Endothelial cell of umbilical vein (primary cell): ENCODE measurements around the gene FHIT. TPM values are rescaled to one million over a fixed set of nuclear protein-coding genes. Genes with fewer than 3 reads are reported as not detected.

Experiments
- BruUV-seq: library from RNA; stranded (reverse); fragments of 400-500 nt; replicated peaks from 2 replicates; lab custom pipeline; 2021; lab: Mats Ljungman, UMichigan
- CTCF ChIA-PET: fragments of 300-600, 350-600 bp; sonication (Branson Sonifier 250); formaldehyde crosslinking; loops from one replicate; lab custom pipeline; 2021; ENCODE audit warnings: antibody characterized with exemption, inconsistent platforms; lab: Charles Lee
- POLR2A ChIA-PET: fragments of 300-600, 350-600 bp; sonication (Branson Sonifier 250); formaldehyde crosslinking; loops from one replicate; lab custom pipeline; 2021; ENCODE audit warnings: antibody characterized with exemption, inconsistent platforms; lab: Charles Lee
- DNase-seq: peaks from one replicate; pipeline ENCODE4 v3.0.0-alpha.2; 2011; ENCODE audit warnings: low read depth, low spot score
- FAIRE-seq: peaks from 2 replicates; lab custom pipeline; 2011; peaks lifted over from hg19 to GRCh38; lab: Jason Lieb, UNC
- H2AFZ ChIP-seq: 2 replicates; pipeline ENCODE4 v1.6.0; 2012; ENCODE audit warnings: low read depth, low read length, control low read depth, inconsistent platforms
- H3K27ac ChIP-seq: 2 replicates; pipeline ENCODE4 v1.5.1; 2011; ENCODE audit warnings: low read depth, mild to moderate bottlenecking, control low read depth, low read length, moderate library complexity; ENCODE audit not compliant: insufficient read depth
- H3K27me3 ChIP-seq, 2 experiments: 2 replicates each; pipeline versions ENCODE4 v1.6.0 to v1.6.1; 2011; ENCODE audit warnings: low read length in 2 of 2, mixed read lengths in 1 of 2; ENCODE audit not compliant: control insufficient read depth in 2 of 2, insufficient read depth in 2 of 2
- H3K36me3 ChIP-seq, 2 experiments: 2 replicates in 1 of 2; 3 replicates in 1 of 2; pipeline ENCODE4 v1.5.1; 2011; ENCODE audit warnings: low read length in 2 of 2, mild to moderate bottlenecking in 1 of 2, moderate library complexity in 1 of 2; ENCODE audit not compliant: control insufficient read depth in 2 of 2, insufficient read depth in 2 of 2; ENCODE audit errors: extremely low read depth in 1 of 2
- H3K4me1 ChIP-seq: 3 replicates; pipeline ENCODE4 v1.5.1; 2011; ENCODE audit warnings: mild to moderate bottlenecking, low read length; ENCODE audit not compliant: control insufficient read depth, insufficient read depth; ENCODE audit errors: extremely low read depth
- H3K4me2 ChIP-seq: 2 replicates; pipeline ENCODE4 v1.6.1; 2011; ENCODE audit warnings: low read length, control low read depth, mixed read lengths; ENCODE audit not compliant: insufficient read depth
- H3K4me3 ChIP-seq, 3 experiments: fragments of 200-600 bp in 1 of 3; sonication (generic), shearing (Covaris generic) in 1 of 3; replicated peaks in 1 of 3; 2 replicates each; pipeline ENCODE4 v1.5.1; 2011 to 2016; ENCODE audit warnings: control low read depth in 3 of 3, low read length in 3 of 3, mild to moderate bottlenecking in 2 of 3, inconsistent platforms in 1 of 3, low read depth in 1 of 3, moderate library complexity in 1 of 3; ENCODE audit not compliant: insufficient read depth in 1 of 3
- H3K79me2 ChIP-seq: 2 replicates; pipeline ENCODE4 v1.6.0; 2012; ENCODE audit warnings: low read length, inconsistent platforms; ENCODE audit not compliant: control insufficient read depth, insufficient read depth
- H3K9ac ChIP-seq: replicated peaks from 2 replicates; pipeline ENCODE3; 2011; ENCODE audit warnings: low read length, control low read depth; ENCODE audit not compliant: insufficient read depth; ENCODE audit errors: extremely low read depth
- H3K9me1 ChIP-seq: replicated peaks from 3 replicates; pipeline ENCODE4 v1.6.0; 2011; ENCODE audit warnings: mild to moderate bottlenecking, low read length; ENCODE audit not compliant: control insufficient read depth, insufficient read depth; ENCODE audit errors: extremely low read depth
- H3K9me3 ChIP-seq: replicated peaks from 2 replicates; pipeline ENCODE4 v1.5.1; 2012; ENCODE audit warnings: low read length, inconsistent platforms; ENCODE audit not compliant: control insufficient read depth, insufficient read depth
- H4K20me1 ChIP-seq: replicated peaks from 2 replicates; pipeline ENCODE3; 2011; ENCODE audit warnings: mild to moderate bottlenecking, low read length; ENCODE audit not compliant: control insufficient read depth, insufficient read depth; ENCODE audit errors: extremely low read depth
- EZH2 ChIP-seq: IDR thresholded peaks from 2 replicates; pipeline ENCODE4 v1.6.1; 2012; ENCODE audit warnings: borderline replicate concordance, low read depth, mild to moderate bottlenecking, moderate library complexity, low read length, inconsistent platforms; ENCODE audit not compliant: severe bottlenecking
- FOS ChIP-seq: IDR thresholded peaks from 2 replicates; pipeline ENCODE4 v1.6.1; 2011; ENCODE audit warnings: mild to moderate bottlenecking, low read length, moderate library complexity, borderline replicate concordance; ENCODE audit not compliant: insufficient read depth
- GATA2 ChIP-seq: IDR thresholded peaks from 2 replicates; pipeline ENCODE4 v1.7.0; 2011; ENCODE audit warnings: low read depth, mild to moderate bottlenecking, moderate library complexity, mixed read lengths, low read length; ENCODE audit not compliant: insufficient read length, insufficient read depth
- JUN ChIP-seq: IDR thresholded peaks from 2 replicates; pipeline ENCODE4 v1.6.1; 2011; ENCODE audit warnings: borderline replicate concordance, low read depth; ENCODE audit not compliant: insufficient read length, insufficient read depth
- MYC ChIP-seq: IDR thresholded peaks from one replicate; pipeline ENCODE4 v1.6.1; 2011; ENCODE audit warnings: mild to moderate bottlenecking, low read depth, low read length
- POLR2A ChIP-seq: IDR thresholded peaks from 2 replicates; pipeline ENCODE4 v1.6.1; 2012; ENCODE audit warnings: low read depth, mild to moderate bottlenecking, control low read depth, low read length
- POLR2AphosphoS5 ChIP-seq: IDR thresholded peaks from 2 replicates; pipeline ENCODE4 v1.6.1; 2012; ENCODE audit warnings: low read depth, mild to moderate bottlenecking, control low read depth, low read length, moderate library complexity; ENCODE audit not compliant: insufficient read depth
- dilution Hi-C: fragments of 300-500 bp; cut with MboI; formaldehyde crosslinking; loops from one replicate; pipeline ENCODE4 v1.15.0; 2019; ENCODE audit warnings: low sequenced_read_pairs; ENCODE audit not compliant: extremely low pct_ligation_motif_present
- intact Hi-C: fragments of 100-400 bp; cut with micrococcal nuclease; formaldehyde crosslinking; loops from one replicate; pipeline ENCODE4 v1.10.0; 2022
- polyA plus RNA-seq, 4 experiments: library from polyadenylated mRNA; depleted of rRNA in 3 of 4; stranded (reverse) in 3 of 4; unstranded in 1 of 4; fragments of >200 nt; gene quantifications; 2 replicates each; pipeline versions ENCODE4 v1.2.1 to v1.2.3, GENCODE V29; 2011 to 2012; ENCODE audit warnings: missing spikeins in 1 of 4
- total RNA-seq: library from RNA; stranded (reverse); gene quantifications from 2 replicates; pipeline ENCODE4 v1.2.3, GENCODE V29; 2021
- TF ChIP-seq, protein P1 (sequence below): IDR thresholded peaks from 2 replicates; pipeline ENCODE4 v1.6.1; 2011; ENCODE audit not compliant: insufficient read depth, insufficient read length
- TF ChIP-seq, protein P2 (sequence below), 2 donors: IDR thresholded peaks; 1 replicate in 1 of 2; 2 replicates in 1 of 2; pipeline ENCODE4 v1.5.1; 2011; ENCODE audit warnings: low read length in 2 of 2, mild to moderate bottlenecking in 2 of 2, moderate library complexity in 2 of 2, control low read depth in 1 of 2, inconsistent platforms in 1 of 2, low read depth in 1 of 2; ENCODE audit not compliant: insufficient read depth in 1 of 2; ENCODE audit errors: extremely low read depth in 1 of 2

FHIT gene
- total and polyA plus RNA-seq, 2 donors (not counting 3 experiments of a cell fraction or from before 2014, with no cell fraction given): 0.47 to 2.2 TPM

DNA sequence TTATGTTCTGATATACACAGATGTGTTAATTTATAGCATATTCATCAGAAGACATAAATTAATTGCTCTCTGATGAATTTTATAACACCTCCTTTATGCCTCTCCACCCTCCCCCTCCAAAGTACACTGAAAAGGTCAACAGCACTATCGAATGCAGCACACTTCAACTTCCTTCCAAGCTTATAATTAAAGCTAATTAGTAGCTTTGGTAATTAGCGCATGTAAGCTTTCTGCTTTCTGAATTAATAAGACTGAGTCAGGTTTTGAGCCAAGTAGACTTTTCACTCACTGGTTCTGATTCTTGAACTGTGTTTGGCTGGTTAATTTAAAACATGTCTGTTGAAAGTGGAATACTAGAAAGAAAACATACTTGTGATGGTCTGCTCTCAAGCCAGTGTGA, 1440.6 kb downstream of the FHIT start:
- no peak for FAIRE-seq
- no peak for DNase-seq
- CTCF ChIA-PET: no interaction called here

DNA sequence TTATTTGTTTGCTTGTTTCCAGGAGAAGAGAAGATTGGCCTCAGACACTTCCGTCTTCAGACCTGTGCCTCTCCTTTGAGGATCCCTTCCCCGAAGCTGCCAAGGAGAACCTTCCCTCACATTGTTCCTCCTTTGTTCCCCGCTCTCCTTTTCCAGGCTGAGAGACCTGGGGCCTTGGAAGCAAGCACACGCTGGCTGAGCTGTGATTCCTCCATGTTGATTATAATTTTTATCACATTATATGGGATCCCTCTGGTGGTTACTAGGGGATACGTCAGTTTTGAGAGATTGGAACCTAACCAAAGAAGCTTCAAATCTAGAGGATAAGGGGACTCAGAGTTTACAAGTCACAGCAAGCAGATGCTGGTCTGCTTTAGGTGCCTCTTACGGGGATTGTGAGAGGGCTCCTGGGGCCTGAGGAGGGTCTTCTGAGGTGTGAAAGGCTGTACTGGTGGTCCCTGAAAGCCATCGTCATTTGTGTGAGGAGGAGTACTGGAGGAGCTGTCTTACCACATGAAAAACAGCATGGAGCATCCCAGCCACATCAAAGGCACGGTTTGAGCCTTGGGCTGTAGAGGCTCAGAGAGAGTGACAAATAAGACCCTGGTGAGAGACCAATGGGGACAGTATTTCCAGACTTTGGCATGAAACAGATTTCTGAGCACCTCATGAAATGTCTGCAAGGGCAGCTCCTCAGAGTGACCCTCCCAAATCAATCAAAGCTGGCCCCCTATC, 1441.4 kb downstream of the FHIT start:
- no peak overlapping the region for H3K4me3 ChIP-seq
- FAIRE-seq: no peak
- H3K9me3 ChIP-seq: no peaks in the 10 kb centered on the region
- dilution Hi-C loops (no loop called here), intact Hi-C loops (no loop called here)
- H3K9me1 ChIP-seq: no peaks in the 10 kb centered on the region
- no peak overlapping the region for H3K4me2 ChIP-seq
- BruUV-seq: no TSS peak
- H3K9ac ChIP-seq: no peak overlapping the region
- DNase-seq: no peak
- POLR2A ChIA-PET: no interaction called here
- no peak overlapping the region for H3K27ac ChIP-seq
- TF ChIP-seq, protein P1, sequence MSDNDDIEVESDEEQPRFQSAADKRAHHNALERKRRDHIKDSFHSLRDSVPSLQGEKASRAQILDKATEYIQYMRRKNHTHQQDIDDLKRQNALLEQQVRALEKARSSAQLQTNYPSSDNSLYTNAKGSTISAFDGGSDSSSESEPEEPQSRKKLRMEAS: no peak
- TF ChIP-seq POLR2A: no peak
- no peak for TF ChIP-seq EZH2
- TF ChIP-seq GATA2: no peak
- TF ChIP-seq, protein P2, sequence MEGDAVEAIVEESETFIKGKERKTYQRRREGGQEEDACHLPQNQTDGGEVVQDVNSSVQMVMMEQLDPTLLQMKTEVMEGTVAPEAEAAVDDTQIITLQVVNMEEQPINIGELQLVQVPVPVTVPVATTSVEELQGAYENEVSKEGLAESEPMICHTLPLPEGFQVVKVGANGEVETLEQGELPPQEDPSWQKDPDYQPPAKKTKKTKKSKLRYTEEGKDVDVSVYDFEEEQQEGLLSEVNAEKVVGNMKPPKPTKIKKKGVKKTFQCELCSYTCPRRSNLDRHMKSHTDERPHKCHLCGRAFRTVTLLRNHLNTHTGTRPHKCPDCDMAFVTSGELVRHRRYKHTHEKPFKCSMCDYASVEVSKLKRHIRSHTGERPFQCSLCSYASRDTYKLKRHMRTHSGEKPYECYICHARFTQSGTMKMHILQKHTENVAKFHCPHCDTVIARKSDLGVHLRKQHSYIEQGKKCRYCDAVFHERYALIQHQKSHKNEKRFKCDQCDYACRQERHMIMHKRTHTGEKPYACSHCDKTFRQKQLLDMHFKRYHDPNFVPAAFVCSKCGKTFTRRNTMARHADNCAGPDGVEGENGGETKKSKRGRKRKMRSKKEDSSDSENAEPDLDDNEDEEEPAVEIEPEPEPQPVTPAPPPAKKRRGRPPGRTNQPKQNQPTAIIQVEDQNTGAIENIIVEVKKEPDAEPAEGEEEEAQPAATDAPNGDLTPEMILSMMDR (IDR thresholded peaks at IDR 0.05; ENCODE audit: extremely low read depth in 1 of 2, insufficient read depth in 1 of 2, low read depth in 1 of 2, low read length in 2 of 2): no peak
- TF ChIP-seq POLR2AphosphoS5: no peak
- no peak for TF ChIP-seq MYC
- TF ChIP-seq FOS: no peak
- TF ChIP-seq JUN: no peak
- no peaks in the 10 kb centered on the region for H4K20me1 ChIP-seq
- H3K4me1 ChIP-seq: no peaks in the 10 kb centered on the region
- H3K27me3 ChIP-seq: no peaks in the 10 kb centered on the region
- H2AFZ ChIP-seq: no peak overlapping the region
- no peaks in the 10 kb centered on the region for H3K79me2 ChIP-seq
- CTCF ChIA-PET: no interaction called here
- no peaks in the 10 kb centered on the region for H3K36me3 ChIP-seq

More for the DNA sequence above, 1440.6 kb downstream of the FHIT start:
- H3K79me2 ChIP-seq: no peaks in the 10 kb centered on the region
- no peak overlapping the region for H3K4me2 ChIP-seq
- H3K27ac ChIP-seq: no peak overlapping the region
- intact Hi-C loops (no loop called here), dilution Hi-C loops (no loop called here)
- no peaks in the 10 kb centered on the region for H3K4me1 ChIP-seq
- no peaks in the 10 kb centered on the region for H3K9me1 ChIP-seq
- TF ChIP-seq FOS (no peak), POLR2AphosphoS5 (no peak)
- TF ChIP-seq, protein P1: no peak
- H3K27me3 ChIP-seq: no peaks in the 10 kb centered on the region
- H3K9ac ChIP-seq: no peak overlapping the region
- no peaks in the 10 kb centered on the region for H3K9me3 ChIP-seq
- H2AFZ ChIP-seq: no peak overlapping the region
- H3K4me3 ChIP-seq: no peak overlapping the region
- POLR2A ChIA-PET: no interaction called here
- no peaks in the 10 kb centered on the region for H4K20me1 ChIP-seq
- no peaks in the 10 kb centered on the region for H3K36me3 ChIP-seq
- no TSS peak for BruUV-seq
